Fibroblast of the aortic adventitia (primary cell): ENCODE measurements around the gene FCGR2B. TPM values are rescaled to one million over a fixed set of nuclear protein-coding genes. Genes with fewer than 3 reads are reported as not detected.
A peak's percentile ranks its signal among the peaks of the same experiment; 100 is the strongest.
"Not testable (repeated sequence)": the region's sequence is repeated elsewhere in the genome, so short reads cannot be mapped to it uniquely, and the experiment has no call there.

Experiments used
- DNase-seq: peaks from one replicate; pipeline ENCODE4 v3.0.0-alpha.2; 2010; ENCODE audit warnings: low read depth
- H3K4me3 ChIP-seq: 2 replicates; pipeline ENCODE4 v1.5.1; 2011; ENCODE audit warnings: low read depth, mild to moderate bottlenecking, control low read depth, low read length, moderate library complexity
- CTCF ChIP-seq: IDR thresholded peaks from 2 replicates; pipeline ENCODE4 v1.5.1; 2011; ENCODE audit warnings: mild to moderate bottlenecking, low read length, control low read depth, inconsistent platforms; ENCODE audit not compliant: insufficient read depth
- total RNA-seq: library from RNA; depleted of rRNA; stranded (reverse); fragments of >200 nt; gene quantifications from 2 replicates; pipeline ENCODE4 v1.2.3, GENCODE V29; 2012; ENCODE audit warnings: low replicate concordance

FCGR2B gene
- total RNA-seq, 1 donor = not detected

DNA sequence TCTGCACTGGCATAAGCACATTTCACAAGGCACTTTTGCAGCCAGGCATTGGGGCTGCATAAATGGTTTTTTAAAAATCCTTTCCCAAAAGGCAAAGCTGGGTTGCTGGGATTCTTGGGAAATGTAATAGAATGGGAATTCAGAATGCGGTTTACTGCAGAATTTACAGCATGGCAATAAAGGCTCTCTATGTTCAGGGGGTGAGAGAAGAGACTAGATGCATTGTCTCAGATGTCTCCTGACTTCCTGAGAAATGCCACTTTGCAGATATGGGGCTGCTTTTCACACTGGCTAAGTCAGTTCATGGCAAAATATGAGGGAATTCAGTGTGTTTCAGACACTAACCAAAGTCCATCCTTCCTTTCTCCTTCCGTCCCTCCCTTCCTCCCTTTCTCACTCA, 13.5 kb downstream of the FCGR2B start:
- H3K4me3 ChIP-seq = no peak overlapping the region
- no peak for TF ChIP-seq CTCF
- no peak for DNase-seq

DNA sequence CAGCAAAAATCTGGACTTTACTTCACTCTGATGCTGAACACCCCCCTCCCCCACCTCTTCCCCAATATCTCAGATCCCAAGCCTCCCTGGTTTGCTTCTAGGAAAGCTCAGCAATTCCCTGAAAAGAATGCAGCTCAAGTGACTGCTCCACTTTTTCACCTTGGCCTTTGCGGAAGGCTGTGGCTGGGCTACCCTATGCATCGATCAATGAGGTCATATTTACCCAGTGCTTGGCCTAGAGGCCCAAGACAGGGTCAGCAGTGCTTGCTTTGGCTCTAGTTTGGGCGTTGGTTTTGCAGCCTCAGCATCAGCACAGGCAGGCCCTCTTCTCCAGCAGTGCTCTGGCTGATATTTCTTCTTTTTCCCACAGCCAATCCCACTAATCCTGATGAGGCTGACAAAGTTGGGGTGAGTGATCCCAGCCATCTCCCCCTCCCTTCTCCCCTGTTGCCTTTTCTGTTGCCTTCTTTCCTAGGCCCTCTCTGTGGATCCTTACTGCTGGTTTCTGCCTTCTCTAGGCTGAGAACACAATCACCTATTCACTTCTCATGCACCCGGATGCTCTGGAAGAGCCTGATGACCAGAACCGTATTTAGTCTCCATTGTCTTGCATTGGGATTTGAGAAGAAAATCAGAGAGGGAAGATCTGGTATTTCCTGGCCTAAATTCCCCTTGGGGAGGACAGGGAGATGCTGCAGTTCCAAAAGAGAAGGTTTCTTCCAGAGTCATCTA, 14.2 kb downstream of the FCGR2B start:
- H3K4me3 ChIP-seq = no peak overlapping the region
- TF ChIP-seq CTCF = no peak
- peak; percentile 4 for DNase-seq

GRCh38 chr1:161678500-161678899, 15.6 kb downstream of the FCGR2B start:
- DNase-seq = no peak
- H3K4me3 ChIP-seq = no peak overlapping the region
- no peak for TF ChIP-seq CTCF

DNA sequence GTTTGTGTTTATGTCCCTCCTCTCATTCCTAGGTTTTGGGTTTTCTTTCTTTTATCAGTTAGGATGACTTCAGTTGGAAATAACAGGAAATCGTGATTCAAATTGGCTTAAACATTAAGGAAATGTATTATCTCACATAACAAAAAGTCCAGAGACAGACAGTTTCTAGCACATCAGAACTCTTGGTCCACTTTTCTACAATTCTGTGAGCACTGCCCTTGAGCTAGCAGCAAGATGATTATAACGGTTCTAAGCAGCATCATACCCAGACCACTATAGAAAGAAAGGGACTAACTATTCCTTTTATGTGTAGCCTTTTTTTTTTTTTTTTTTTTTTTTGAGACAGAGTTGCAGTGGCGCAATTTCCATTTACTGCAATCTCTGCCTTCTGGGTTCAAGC, 18.9 kb downstream of the FCGR2B start:
- no peak for DNase-seq
- H3K4me3 ChIP-seq = no peak overlapping the region
- no peak for TF ChIP-seq CTCF

DNA sequence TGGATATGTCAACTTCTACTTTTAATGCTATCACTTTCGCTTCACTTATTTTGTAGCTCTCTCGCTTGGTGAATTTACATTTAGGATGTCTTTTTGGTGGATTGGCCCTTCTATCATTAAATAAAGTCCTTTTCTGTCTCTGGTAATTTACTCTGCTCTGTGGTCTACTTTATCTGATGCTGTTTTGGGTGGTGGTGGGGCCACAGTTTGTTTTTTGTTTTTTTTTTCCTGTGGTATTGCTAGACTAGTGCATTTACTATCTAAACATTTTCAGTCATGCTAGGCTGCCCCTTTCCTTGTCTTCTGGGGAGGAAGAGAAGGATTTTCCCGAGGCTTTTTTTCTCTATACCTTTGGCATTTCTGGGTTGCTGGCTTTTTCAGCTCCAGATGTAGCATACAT, 26.0 kb downstream of the FCGR2B start:
- no peak for DNase-seq
- no peak overlapping the region for H3K4me3 ChIP-seq
- TF ChIP-seq CTCF = no peak

DNA sequence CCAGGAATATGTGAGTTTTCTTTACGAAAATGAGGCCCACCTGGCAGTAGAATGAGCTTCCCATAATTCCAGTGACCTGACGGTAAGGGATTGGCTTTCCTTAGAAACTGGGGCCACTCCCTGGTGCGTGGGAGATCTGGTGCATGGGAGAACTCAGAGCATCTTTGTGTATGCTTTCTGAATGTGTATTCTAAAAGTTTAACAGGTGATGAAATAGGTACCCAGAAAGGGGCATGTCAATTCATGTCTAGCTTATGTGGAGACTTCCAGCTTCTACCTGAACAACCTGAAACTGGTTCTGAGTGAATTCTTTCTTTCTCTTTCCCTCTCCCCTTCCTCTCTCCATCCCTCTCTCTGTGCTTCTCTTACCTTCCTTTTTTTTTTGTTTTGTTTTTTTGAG, 28.9 kb downstream of the FCGR2B start:
- no peak overlapping the region for H3K4me3 ChIP-seq
- TF ChIP-seq CTCF = no peak
- no peak for DNase-seq

DNA sequence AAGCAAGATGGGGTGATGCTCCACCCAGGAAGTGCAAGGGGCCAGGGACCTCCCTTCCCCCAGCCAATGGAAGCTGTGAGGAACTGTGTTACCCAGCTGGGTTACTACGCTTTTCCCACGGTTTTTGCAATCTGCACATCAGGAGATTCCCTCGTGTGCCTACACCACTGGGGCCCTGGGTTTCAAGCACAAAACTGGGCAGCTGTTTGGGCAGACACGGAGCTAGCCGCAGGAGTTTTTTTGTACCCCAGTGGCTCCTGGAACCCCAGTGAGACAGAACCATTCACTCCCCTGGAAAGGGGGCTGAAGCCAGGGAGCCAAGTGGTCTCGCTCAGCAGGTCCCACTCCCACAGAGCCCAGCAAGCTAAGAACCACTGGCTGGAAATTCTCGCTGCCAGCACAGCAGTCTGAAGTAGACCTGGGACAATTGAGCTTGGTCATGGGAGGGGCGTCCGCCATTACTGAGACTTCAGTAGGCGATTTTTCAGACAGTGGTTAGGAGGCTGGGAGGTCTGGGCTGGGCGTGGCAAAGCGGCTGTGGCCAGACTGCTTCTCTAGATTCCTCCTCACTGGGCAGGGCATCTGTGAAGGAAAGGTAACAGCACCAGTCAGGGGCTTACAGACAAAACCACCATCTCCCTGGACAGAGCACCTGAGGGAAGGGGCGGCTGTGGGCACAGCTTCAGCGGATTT, 30.2 kb downstream of the FCGR2B start:
- DNase-seq, H3K4me3 ChIP-seq: not testable (repeated sequence)

- not testable (repeated sequence) for DNase-seq, H3K4me3 ChIP-seq
These were observed 35.4 kb downstream of the FCGR2B start for GRCh38 chr1:161698302-161698701.
